ENCODE measurements around the gene ADGRD1.

ADGRD1 gene

DNA sequence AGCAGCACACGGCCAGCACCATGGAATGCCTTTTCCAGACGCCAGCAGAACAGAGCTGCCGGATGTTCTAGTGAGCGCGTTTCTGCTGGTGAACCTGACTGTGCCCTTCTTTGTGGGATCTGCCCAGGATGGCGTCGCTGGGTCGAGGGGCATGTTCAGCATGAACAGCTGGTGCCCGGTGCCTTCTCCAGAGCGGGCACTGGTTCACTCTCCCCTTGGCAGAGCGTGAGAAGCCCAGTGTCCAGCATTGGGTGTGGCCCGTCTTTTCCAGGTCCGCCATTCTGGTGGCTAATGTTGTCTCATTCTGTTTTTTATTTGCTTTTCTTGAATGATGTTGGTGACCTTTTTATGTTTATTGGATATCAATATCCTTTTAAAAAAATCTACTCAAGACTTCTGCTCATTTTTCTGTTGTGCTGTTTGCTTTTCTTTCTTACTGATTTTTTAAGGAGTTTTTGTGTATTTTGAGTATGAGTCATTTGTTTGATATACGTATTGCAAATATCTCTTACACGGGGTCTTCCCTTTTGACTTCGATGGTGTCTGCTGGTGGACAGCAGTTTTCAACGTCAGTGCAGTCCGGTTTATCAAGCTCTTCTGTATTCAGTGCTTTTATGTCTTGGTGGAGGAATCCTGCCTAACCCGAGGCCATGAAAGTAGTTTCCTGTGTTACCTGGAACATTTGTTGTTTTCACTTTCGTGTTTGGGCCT is 74.3 kb downstream of the ADGRD1 start:
- no peak for DNase-seq

DNA sequence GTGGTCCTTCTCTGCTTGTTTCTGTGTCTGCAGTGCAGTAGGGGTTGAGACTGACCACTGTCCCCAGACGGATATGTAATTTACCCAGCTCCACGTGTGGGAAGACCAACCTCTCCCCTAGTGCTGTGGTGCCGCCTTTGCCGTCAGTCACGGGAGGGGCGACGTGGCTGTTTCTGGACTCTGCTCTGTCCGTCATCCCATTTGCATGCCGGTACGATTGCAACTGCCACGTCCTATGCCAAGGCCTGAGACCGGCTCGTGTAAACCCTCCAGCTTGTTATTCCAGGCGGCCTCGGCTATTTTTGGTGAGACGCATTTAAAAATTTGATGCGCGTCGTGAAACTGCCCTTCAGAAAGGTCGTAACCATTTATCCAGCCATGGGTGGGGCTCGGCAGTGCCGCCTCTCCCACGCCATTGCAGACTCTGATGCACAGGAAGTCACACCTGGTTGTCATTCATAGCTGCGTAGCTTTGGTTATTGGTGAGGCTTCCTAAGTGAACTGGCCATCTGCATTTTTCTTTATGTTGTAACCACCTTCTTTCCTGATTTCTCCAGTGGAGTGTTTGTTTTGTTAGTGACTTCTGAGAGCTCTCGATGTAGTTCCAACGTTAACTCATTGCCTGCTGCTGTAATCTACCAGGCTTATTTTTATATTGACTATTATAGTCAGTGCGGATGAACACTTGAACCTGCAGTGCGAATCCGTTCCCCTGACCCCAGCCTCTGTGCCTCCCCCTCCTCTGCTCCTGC is 75.1 kb downstream of the ADGRD1 start:
- DNase-seq: no peak

DNA sequence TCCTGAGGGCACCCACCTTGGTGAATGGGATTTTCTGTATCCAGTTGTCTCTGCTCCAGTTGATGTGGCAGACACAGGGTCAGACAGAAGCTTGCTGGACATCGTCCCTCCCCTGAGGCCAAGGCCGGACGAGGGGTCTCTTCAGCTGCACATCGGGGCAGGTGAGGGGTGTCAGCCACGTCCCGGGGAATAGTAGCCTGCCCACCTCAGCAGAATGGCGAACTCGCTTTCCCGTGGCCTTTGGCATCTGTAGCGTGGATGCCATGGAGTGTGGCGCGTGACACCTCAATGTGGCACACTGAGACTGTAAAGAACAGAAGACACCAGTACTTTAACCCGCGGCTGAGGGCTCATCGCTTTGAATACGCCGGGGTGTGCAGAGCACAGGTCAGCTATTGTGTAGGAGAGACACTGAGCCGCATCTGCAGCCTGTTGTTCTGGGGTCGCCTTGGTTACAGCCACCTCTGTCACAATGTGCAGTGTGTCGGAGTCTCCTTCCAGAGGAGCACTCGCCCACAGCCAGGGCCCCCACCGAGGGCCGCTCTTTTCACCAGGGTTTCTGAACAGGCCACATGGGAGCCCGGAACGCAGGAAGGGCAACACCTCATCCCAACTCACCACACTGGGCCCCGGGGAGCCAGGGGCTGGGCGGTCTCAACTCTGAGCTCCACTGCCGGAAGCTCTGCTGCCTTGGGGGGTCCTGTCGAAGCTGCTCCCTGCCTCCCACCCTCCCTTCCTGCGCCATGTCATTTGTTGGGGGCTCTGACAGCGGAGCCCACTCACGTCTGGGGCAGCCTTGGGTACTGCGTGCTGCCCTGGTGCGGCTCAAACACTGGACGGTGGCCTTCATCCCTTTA is 77.0 kb downstream of the ADGRD1 start:
- no peak for DNase-seq

DNA sequence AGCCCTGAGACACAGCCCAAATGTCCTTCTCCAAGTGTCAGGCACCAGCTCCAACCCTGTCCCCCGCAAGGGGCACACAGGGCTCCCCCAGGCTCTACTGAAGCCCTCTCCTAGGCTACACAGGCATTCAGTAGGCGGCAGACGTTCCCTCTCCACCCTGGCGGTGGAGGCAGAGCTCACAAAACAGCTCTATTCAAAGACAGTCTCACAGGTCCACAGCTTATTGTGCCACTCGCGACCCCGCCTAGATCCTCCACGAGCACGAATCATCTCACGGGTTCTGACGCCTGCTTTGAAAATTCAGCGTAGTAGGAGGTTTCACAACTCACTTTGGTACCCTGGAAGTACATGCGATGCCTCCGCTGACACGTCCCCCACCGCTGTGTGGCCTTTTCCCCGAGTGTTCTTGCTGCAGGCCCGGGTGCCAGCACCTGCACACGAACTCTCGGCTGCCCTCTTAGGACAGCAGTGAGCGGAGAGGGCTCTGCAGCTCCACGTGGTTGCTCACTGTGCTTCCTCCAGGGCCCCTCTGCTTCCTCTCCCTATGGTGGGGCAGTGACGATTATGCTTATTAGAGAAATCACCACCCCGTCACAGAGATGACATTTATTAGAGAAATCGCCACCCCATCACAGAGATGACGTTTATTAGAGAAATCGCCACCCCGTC is 78.5 kb downstream of the ADGRD1 start:
- no peak for DNase-seq

DNA sequence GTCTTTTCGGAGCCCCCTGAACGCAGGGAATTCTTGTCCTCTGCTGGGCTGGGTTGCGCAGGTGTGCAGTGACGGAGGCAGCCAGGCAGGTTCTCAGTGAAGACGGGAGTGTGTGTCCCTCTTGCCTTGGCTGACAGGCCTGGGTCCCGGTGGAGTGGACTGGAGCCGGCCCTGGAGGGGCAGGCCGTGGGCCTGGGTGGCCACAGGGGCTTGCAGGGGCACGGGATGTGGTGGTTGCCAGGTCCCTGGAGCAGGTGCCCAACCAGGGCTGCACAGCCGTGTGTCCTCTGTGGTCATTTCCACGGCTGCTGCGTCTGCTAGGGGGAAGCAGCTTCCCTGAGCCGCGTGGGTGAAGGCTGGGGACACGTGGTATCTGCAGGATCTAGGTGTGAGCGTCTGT is 79.8 kb downstream of the ADGRD1 start:
- no peak for DNase-seq

DNA sequence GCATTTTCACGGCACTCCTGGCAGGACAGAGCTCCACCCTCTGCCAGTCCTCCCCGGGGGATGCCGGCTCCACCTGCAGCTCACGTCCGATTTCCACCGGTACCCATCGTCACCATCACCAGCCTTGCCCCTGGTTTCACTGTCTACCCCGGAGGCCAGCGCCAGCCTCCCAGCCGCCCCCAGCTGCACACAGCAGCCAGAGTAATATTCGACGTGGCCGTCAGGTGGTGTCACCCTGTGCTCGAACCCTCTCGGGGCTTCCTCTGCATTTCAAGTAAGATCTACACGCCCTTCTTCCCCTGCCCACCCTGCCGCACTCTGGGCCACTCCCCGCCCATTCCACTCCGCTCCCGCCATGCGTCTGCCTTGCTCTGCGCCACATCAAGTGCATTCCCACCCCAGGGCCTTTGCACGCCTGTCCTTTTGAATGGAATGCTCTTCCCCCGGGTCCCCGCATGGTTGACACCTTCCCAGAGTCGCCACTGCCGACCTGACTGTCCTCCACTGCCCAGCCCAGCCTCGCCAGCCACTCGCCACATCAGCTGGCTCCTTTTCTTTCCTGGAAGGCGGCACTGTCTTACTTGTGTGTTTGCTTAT is 80.3 kb downstream of the ADGRD1 start:
- DNase-seq: no peak

DNA sequence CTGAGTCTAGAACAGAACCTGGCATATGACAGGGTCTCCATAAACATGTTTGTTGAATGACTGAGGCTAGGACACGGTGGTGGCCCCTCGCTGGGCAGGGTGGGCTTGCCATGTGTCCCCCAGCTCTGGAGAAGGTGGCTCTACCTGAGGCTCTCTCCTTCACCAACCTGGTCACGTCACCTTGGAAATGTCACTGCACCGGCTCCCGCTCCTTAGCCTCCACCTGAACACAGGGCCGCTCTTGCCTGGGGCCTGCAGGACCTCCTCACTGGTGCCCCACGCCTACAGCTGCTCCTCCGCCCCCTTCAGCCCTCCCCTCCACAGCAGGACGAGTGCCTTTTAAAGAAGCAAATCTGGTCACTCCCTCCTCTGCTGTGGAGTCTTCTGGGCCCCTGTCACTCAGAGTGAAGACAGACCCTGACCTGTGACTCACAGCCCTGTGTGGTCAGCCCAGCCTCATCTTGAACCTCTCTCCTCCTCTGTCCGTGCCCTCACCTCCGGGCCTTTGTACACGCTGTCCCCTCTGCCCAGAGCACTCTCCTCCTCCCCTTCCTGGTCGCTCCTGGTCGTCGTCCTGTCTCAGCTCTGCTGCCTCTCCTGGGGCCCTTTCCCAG is 81.0 kb downstream of the ADGRD1 start:
- DNase-seq: no peak

DNA sequence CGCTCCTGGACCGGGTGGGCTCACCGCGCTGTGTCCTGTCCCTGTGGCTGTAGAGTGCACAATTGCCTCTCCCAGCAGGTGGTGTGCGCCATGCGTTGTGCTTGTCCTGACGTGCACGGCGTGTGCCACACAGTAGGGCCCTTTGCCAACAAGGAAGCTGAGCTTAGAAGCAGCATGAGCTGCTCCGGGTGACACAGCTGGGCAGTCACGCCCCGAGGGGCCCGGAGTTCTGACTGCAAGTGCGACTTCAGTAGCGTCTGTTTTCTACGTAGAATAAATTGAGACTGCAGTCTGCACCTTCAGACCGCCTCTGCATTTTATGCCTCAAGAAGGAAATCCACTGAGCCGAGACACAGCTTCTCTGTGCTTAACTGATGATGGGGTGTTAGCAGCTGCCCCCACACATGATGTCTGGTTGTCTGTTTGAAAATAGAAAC is 81.6 kb downstream of the ADGRD1 start:
- no peak for DNase-seq

DNA sequence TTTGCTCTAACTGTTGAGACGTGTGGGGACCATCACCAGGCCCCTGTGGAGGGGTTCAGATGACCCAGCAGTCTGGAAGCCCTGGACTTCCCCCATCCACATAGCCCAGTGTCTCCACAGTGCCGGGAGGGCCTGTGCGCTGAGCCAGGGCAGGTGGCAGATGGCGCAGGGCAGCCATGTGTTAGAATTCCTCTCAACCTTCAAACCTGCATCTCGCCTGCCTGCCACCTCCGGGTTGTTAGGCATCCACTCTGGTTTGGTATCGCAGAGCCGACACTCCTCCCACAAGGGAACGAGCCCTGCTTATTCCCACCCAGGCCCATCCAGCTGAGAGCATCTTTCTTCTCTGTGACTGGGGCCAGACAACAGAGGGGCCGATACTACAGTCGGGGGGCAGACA is 84.5 kb downstream of the ADGRD1 start:
- no peak for DNase-seq

DNA sequence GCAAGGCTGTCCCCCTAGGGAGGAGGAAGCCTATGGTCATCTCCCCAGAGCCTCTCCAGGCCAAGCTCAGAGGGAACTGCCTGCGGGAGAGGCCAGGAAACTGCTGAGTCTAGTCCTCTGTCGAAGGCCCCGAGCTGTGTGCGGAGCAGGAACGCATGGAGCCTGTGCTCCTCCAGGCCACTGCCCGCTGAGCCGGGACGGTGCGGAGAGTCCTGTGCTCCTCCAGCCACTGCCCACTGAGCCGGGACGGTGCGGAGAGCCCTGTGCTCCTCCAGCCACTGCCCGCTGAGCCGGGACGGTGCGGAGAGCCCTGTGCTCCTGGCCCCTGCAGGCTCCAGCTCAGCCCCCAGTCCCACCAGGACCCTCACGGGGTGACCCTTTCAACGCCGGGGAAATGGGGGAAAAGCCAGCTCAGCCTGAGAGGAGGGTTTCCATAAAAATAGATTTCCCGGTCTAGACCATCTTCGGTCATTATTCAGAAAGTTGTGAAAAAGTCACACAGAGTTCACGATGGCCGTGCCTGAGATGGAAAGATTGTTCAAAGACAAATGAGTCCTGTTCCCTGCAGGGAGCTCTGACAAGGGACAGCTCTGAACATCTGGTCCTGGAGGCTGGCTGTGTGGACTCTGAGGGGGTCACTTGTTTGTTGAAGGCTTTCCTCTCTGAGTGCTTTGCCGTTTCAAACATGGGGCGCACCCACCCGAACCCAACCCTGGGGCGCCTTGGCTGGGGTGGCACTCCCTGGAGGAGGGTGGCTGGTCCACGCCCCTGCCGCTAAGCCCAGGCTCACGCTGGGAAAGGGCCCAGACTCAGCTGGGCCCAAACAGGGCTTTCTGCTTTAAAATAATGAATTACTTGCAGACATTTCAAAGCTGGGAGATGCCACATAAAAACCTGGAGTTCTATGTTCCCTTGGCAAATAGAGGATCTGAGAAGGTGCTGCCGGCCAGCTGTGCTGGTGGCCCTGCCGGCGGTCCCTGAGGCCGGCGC is 85.5 kb downstream of the ADGRD1 start:
- no peak for DNase-seq

DNA sequence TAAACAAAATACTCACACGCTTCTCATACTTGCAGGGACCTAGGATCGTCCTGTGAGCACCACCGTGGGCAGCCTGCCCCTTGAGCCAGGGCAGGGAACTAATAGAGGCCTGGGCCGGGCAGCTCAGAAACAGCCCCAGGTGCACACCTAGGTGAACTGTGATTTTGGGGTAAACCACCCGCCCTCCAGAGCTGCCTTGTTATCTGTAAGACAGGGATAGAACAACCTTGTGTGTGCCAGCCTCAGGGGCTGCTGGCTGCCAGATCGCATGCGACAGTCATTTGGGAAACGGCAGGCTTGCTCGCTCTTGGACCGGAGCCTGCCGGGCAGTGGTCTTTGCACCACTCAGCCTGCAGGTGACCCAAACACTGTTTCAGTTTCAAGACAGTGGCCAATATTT is 86.8 kb downstream of the ADGRD1 start:
- DNase-seq: no peak

DNA sequence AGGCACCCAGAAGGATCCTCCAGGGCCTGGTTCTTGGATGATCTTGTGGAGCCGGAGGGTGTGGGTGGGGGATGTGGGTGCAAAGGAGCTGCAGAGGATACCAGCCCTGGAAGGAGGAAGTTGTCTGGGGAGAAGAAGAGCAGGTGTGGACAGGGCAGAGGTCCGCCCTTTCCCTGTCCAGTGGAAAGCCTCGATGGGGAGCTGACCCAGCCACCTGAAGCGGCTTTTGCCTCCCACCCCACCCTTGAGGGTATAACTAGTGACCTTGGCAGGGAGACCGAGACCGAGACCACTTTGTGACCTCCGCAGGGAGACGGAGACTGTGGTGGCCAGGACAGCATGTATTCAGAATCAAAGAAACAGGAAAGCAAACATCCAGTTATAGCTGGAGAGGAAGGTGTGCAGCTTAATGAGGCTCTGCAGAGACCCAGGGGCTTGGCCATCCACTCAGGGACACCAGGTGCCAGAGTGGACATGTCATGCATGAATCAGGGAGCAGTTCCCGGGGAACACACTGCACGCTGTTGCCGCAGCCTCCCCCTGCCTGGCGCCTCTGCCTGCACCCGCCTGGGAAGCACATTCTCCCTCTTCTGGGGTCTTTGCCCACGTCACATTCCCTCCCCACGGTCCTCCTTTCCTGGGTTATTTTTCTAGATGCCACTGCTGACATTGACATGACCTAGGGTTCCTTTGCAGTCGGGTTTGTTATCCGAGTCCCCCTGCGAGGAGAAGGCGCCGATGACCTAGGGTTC is 87.7 kb downstream of the ADGRD1 start:
- DNase-seq: no peak

DNA sequence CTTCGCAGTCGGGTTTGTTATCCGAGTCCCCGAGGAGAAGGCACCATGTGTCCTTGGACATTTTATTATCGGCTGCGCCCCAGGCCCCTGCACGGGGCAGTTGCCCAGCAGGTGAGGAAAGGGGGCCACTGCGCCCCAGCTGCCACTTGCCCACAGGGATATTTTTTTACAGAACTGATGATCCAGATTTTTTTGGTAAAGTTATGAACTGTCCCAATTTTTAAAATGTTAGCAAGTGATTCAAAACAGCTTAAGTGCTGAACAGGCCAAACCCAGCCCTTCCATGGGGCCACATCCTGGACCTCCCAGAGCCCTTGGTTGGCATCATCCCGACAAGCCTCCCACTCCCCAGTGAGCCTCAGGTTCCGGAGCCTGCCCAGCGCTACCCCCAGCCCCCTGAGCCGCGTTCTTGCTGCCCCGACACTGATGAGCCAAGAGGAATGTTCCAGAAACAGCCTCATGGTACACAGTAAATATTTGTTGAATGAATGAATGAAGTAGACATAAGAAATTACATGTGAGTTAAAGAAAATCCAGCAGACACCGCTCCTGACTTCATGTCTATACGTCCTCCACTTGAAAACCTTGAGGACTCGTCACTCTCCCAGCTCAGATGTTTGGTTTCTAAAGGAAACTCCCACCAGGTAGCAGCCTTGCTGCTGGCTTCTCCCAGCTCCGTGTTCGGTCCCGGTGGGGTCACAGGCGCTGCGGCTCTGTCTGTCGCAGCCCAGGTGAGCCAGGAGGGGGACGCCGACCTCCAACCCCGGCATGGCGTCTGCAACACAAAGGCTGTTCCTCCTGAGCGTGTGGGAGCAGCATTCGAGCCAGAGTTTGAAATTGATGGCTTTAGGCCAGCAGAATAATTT is 88.5 kb downstream of the ADGRD1 start:
- no peak for DNase-seq

DNA sequence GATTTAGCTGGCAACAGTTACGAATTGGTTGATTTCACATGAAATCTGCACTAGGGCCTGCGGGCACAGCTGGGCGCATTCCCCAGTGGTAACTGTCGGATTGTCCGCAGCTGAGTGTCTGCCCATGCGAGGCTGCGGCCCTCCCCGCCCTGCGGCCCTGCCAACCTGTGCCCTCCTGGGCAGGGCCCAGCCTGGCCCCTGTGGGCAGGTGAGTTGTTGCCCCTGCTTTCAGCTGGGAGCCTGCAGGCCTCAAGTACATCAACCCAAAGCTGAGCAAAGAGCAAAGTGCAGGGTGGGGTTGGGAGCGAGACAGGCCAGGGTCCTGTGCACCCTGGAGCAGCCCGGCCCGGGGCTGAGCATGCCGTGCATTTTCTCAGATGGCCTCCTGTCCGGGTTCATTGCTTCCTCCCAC is 89.1 kb downstream of the ADGRD1 start:
- no peak for DNase-seq

DNA sequence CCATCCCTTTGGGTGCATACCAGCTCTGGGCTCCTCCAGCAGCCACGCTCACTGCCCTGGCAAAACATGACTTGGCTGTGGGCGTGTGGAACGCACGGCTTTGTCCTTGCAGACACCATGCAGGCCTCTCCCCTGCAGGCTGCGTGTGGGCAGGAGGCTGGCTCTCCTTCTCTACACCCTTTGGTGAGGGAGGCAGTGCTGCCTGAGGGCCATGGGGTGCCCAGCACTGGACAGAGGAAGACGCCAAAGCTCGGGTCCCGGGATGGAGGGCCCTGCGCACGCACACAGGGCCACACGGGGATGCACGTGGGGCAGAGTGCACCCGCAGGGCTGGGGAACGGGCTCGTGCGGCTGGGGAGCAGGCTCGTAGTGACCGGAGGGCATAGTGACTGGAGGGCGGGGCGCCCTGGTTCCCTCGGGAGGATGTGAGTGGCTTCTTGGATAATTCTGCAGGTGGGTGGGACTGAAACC is 89.7 kb downstream of the ADGRD1 start:
- no peak for DNase-seq

DNA sequence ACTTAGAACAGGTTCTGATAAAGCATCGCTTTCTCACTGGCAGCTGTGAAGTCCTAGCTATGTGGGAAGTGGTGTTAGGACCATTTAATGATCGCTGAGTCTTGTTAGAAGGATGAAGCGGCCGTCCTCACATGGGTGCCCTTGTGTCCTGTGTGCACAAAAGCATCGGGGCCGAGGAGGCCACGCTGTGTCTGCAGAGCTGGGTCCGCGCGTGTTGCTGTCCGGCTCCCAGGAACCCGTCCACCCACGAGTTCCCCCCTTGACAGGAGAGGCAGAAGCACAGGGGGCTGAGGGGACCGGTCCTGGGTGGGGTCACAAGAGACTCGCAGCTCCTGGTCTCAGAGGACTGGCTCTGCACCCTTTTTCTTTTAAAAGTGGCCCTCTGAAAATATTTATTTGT is 90.4 kb downstream of the ADGRD1 start:
- no peak for DNase-seq

DNA sequence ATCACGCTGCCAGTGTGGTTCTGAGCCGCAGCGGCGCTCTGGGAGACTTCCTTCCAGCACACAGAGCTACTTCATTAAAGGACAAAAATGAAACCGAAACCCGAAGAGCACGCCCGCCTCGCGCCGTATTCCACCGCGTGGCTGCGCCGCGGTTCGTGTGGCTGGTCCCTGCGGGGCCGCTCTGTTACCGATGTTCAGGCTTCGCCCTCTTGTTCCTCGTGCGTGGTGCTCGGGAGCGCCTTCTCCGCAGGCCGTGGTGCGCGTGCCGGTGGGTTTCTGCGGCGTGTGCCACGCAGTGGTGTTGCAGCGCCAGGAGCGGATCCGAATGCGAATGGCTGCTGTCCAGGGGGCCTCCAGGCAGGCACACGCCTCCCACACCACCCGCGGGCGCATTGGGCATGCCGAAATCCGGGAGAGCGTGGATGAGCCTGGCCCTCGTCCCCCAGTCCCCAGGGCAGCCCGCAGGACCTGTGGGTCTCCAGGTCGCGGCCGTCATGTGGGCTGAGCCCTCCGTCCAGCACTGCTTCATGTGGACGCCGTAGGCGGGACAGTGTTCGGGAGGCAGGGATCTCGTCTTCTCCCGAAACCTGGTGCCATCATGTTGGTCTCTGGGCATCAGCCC is 91.2 kb downstream of the ADGRD1 start:
- DNase-seq: no peak

DNA sequence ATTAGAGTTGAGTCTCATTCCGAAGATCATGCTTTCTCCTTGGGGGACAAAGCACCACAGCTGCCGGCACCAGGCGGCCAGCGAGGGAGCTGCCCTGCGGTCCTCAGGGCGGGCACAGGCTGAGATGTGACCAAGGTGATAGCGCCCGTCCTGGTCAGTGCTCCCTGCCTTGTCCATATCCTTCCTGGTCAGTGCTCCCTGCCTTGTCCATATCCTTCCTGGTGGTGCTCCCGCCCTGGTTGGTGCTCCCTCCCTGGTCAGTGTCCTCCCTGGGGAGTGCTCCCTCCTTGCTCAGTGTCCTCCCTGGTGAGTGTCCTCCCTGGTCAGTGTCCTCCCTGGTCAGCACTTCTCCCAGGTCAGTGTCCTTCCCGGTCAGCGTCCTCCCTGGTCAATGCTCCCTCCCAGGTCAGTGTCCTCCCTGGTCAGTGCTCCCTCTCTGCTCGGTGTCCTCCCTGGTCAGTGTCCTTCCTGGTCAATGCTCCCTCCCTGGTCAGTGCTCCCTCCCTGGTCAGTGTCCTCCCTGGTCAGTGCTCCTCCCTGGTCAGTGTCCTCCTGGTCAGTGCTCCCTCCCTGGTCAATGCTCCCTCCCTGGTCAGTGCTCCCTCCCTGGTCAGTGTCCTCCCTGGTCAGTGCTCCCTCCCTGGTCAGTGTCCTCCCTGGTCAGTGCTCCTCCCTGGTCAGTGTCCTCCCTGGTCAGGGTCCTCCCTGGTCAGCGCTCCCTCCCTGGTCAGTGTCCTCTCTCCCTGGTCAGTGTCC is 92.2 kb downstream of the ADGRD1 start:
- no peak for DNase-seq

All from DMS153 (cell line).